HG03442 (cell line): ENCODE results near the gene SHBG.
A peak's percentile ranks its signal among the peaks of the same experiment; 100 is the strongest.
"Not testable (repeated sequence)": the region's sequence is repeated elsewhere in the genome, so short reads cannot be mapped to it uniquely, and the experiment has no call there.

ENCODE experiments used
- ATAC-seq: cut with Tn5 transposase; IDR thresholded peaks from one replicate; pipeline ENCODE4 v1.9.1; 2021; ENCODE audit warnings: mild to moderate bottlenecking, moderate library complexity; ENCODE audit not compliant: unreplicated experiment

Gene SHBG

GRCh38 chr17:7611635-7612293, 18.2 kb upstream of the SHBG start:
- no peak for ATAC-seq

- ATAC-seq, result no peak
Measured at GRCh38 chr17:7612294-7612640, 17.7 kb upstream of the SHBG start.

GRCh38 chr17:7613769-7614424, 16.0 kb upstream of the SHBG start:
- ATAC-seq, result no peak

- peak; percentile 81 for ATAC-seq
Measured at GRCh38 chr17:7614425-7615264, 15.3 kb upstream of the SHBG start, which contains the start of gene FXR2. Gene FXR2, minus strand, starts transcription at chr17:7614897. Its CDS starts 365 bp downstream, at chr17:7614532.

- no peak for ATAC-seq
Measured at GRCh38 chr17:7615265-7615747, 14.6 kb upstream of the SHBG start.

- no peak for ATAC-seq
Measured at GRCh38 chr17:7618608-7619007, 11.3 kb upstream of the SHBG start.

GRCh38 chr17:7620835-7621234, 9.1 kb upstream of the SHBG start:
- ATAC-seq, result no peak

- ATAC-seq, result no peak
Measured at GRCh38 chr17:7623661-7624060, 6.3 kb upstream of the SHBG start.

GRCh38 chr17:7625749-7626148, 4.2 kb upstream of the SHBG start:
- not testable (repeated sequence) for ATAC-seq

- ATAC-seq, result no peak
Measured at GRCh38 chr17:7626307-7626706, 3.6 kb upstream of the SHBG start.

GRCh38 chr17:7626956-7627249, 3.0 kb upstream of the SHBG start:
- no peak for ATAC-seq

GRCh38 chr17:7627250-7628121, 2.4 kb upstream of the SHBG start, which contains the start of gene SAT2:
Gene SAT2, minus strand, starts transcription at chr17:7627821. Its CDS starts 186 bp downstream, at chr17:7627635.
- ATAC-seq, result peak; percentile 77

- no peak for ATAC-seq
Measured at GRCh38 chr17:7631398-7632380, 1.8 kb downstream of the SHBG start.

GRCh38 chr17:7632492-7632894, 2.6 kb downstream of the SHBG start:
- no peak for ATAC-seq

- ATAC-seq, result no peak
Measured at GRCh38 chr17:7633093-7633492, 3.2 kb downstream of the SHBG start.

- ATAC-seq, result no peak
Measured at GRCh38 chr17:7634384-7634783, 4.4 kb downstream of the SHBG start.

GRCh38 chr17:7636163-7636562, 6.2 kb downstream of the SHBG start:
- no peak for ATAC-seq

- ATAC-seq, result no peak
Measured at GRCh38 chr17:7640783-7641182, 10.8 kb downstream of the SHBG start.

GRCh38 chr17:7641635-7642034, 11.7 kb downstream of the SHBG start:
- ATAC-seq, result not testable (repeated sequence)

- ATAC-seq, result no peak
Measured at GRCh38 chr17:7644775-7645174, 14.8 kb downstream of the SHBG start.
